ENCODE results near the gene MPND.

MPND gene

DNA sequence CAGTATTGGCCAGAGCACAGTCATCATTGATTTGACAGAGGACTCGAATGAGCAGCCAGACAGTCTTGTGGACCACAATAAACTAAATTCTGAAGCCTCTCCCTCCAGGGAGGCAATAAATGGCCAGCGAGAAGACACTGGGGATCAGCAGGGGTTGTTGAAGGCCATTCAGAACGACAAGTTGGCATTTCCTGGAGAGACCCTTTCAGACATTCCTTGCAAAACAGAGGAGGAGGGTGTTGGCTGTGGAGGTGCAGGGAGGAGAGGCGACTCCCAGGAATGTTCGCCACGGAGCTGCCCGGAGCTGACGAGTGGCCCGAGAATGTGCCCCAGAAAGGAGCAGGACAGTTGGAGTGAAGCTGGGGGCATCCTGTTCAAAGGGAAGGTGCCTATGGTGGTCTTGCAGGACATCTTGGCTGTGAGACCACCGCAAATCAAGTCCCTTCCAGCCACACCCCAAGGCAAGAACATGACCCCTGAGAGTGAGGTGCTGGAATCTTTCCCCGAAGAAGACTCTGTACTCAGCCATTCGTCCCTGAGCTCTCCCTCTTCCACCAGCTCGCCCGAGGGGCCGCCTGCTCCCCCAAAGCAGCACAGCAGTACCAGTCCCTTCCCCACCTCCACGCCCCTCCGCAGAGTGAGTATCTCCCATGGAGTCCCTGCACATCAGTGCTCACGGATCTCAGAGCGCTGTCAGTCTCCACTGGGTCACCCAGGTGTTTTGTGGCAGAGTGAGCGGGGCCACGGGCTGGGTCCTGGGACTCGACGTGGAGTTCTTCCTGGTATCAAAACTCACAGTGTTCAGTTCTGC is 66.0 kb downstream of the MPND start:
- no peak for DNase-seq
